Activated T-helper 2 cell treated with anti-CD3 and anti-CD28 coated beads, Interferon-gamma antibody, Interleukin-2, Interleukin-4, amounts not matched to agents 10 μg/mL and 5 μg/mL and 100 μg/mL, durations not matched to agents 14 hours and 24 hours and 36 hours (primary cell): ENCODE results near the gene HAPLN1. TPM values are rescaled to one million over a fixed set of nuclear protein-coding genes. Genes with fewer than 3 reads are reported as not detected.

Experiments
- DNase-seq: peaks from one replicate; pipeline ENCODE4 v3.0.0; 2021; ENCODE audit warnings: low spot score
- H3K27ac Mint-ChIP-seq: one replicate; pipeline ENCODE4 v1.8.0; 2021; ENCODE audit warnings: mixed read lengths
- H3K27me3 Mint-ChIP-seq: one replicate; pipeline ENCODE4 v1.8.0; 2021; ENCODE audit warnings: low read depth, mixed read lengths
- H3K36me3 Mint-ChIP-seq: one replicate; pipeline ENCODE4 v1.8.0; 2021; ENCODE audit warnings: low read depth, mixed read lengths
- H3K4me1 Mint-ChIP-seq: one replicate; pipeline ENCODE4 v1.8.0; 2021; ENCODE audit warnings: low read depth, mixed read lengths
- H3K4me3 Mint-ChIP-seq: one replicate; pipeline ENCODE4 v1.8.0; 2021; ENCODE audit warnings: low read depth, mild to moderate bottlenecking, moderate library complexity, mixed read lengths
- H3K9me3 Mint-ChIP-seq: one replicate; pipeline ENCODE4 v1.8.0; 2021; ENCODE audit warnings: mixed read lengths
- intact Hi-C: fragments of 100-400 bp; cut with micrococcal nuclease; formaldehyde crosslinking; loops from one replicate; pipeline ENCODE4 v1.15.1; 2023
- total RNA-seq: library from RNA; stranded (reverse); gene quantifications from 2 replicates; pipeline ENCODE4 v1.2.3, GENCODE V29; 2022

The HAPLN1 gene
- total RNA-seq, 1 donor from 2014 or later: not detected

DNA sequence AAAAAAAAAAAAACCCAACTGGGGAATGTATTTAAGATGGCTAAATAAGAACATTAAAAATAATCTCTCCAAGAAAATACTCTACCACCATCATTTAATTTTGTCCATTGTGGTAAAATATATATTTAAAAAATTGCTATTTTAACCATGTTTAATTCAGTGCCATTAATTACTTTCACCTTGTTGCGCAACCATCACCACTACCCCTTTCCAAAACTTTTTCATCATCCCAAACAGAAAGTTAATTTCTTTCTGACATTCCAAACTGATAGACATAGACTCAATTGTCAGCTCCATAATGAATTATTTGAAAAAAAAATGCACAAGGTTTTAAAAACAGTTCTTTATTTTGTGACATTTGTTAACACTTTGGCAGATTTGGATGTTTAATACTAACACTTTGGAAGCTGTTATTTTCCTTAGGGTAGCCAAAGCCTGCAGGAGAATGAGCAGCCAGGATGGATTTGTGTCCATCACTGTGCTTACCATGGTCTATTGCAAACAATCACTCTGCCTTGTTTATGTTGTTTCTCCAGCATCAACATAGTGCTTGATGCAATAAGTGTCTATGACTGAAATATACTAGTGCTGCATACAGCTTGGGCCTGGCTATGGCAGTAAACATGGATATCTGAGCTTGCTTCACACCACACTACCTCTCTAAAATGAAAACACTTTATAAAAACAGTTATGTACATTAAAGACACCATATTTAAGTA, 62.7 kb downstream of the HAPLN1 start:
- H3K4me3 Mint-ChIP-seq: no peak overlapping the region
- H3K4me1 Mint-ChIP-seq: no peaks in the 10 kb centered on the region
- H3K27ac Mint-ChIP-seq: no peak overlapping the region
- intact Hi-C loops: no loop called here
- H3K27me3 Mint-ChIP-seq: no peaks in the 10 kb centered on the region
- DNase-seq: no peak
- no peaks in the 10 kb centered on the region for H3K9me3 Mint-ChIP-seq
- H3K36me3 Mint-ChIP-seq: no peaks in the 10 kb centered on the region

DNA sequence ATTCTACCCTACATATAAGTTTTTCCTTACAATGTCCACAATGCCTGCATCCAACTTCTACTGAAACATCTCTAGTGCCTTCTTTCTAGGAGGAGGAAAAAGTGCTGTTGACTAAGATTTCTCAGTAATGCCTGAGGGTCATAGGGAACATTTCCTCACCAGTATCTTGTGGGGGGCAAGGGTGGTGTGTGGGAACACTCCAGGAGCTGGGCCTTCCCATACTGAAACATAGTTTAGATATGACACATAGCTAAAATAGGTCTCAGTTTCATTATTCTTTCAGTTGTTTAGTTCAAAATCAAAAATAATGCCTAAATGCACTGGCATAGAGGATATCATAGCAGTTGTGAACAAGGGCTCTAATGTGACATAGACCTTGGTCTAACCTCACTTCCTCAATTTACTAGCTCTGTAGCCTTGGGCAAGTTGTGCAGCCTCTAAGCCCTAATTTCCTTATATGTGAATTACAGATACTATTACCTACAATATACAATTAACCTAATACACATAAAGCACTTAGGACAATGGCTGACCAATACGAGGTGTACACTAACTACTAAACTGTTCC, 66.1 kb downstream of the HAPLN1 start:
- Mint-ChIP-seq H3K4me3 (no peak overlapping the region), H3K27me3 (no peaks in the 10 kb centered on the region), H3K4me1 (no peaks in the 10 kb centered on the region), H3K9me3 (no peaks in the 10 kb centered on the region), H3K27ac (no peak overlapping the region), H3K36me3 (no peaks in the 10 kb centered on the region)
- no peak for DNase-seq
- intact Hi-C loops: no loop called here

DNA sequence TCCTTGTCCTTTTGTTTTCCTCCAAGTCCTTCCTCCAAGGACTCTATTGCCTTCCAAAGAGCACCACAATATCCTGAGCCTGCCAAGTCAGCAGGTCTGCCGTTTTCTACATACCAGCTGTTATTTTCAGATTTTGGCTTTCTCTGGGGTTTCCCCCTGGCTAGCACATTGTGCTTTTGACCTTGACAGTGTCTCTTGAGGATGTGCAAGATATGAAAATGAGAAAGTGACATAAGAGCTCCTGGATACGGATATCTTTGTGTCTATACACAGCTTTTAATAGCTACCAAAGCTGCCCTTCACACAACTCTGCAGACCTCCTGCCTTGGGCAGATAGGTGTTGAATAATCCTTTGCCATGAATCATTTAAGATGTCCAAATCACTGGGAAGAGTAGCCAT, 67.0 kb downstream of the HAPLN1 start:
- Mint-ChIP-seq H3K4me1 (no peaks in the 10 kb centered on the region), H3K27me3 (no peaks in the 10 kb centered on the region), H3K4me3 (no peak overlapping the region), H3K36me3 (no peaks in the 10 kb centered on the region), H3K27ac (no peak overlapping the region), H3K9me3 (no peaks in the 10 kb centered on the region)
- intact Hi-C loops: no loop called here
- no peak for DNase-seq

DNA sequence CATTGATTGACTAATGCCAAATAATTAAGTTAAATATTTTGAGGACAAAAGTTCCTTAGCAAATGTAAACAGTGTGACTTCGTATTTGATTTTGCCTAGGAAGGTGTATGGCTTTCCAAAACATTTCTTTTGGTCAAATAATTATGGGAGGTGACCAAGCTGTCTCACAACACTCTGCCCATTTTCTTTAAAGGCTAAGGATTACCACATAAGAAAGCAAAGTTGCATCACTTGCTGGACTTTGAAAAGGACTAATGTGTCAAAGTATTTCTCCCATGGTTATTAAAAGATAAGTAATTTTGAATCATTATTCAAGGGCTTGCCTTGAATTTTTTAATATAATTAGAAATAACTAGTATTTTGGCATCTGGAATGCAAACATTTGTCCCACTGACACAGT, 74.7 kb downstream of the HAPLN1 start:
- H3K9me3 Mint-ChIP-seq: no peaks in the 10 kb centered on the region
- H3K4me1 Mint-ChIP-seq: no peaks in the 10 kb centered on the region
- no peaks in the 10 kb centered on the region for H3K27me3 Mint-ChIP-seq
- H3K27ac Mint-ChIP-seq: no peak overlapping the region
- intact Hi-C loops: no loop called here
- DNase-seq: no peak
- H3K36me3 Mint-ChIP-seq: no peaks in the 10 kb centered on the region
- H3K4me3 Mint-ChIP-seq: no peak overlapping the region

DNA sequence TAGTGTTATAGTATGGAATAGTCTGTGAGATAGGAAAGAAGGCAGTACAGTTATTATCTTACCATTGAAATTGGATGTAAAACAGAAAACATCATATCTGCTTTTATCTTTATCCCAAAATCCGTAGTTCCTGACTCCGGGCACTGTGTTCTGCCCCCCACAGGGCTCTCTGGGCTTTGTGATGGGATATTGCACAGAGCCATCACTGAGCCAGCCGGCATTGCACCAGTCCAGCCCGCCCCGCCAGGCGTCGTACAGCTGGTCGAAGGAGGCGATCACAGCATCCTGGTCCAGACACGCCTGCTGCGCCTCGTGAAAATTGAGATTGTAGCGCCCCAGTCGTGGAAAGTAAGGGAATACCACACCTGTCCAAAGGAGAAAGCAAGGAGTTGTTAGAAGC, 76.4 kb downstream of the HAPLN1 start:
- Mint-ChIP-seq H3K27me3 (no peaks in the 10 kb centered on the region), H3K4me1 (no peaks in the 10 kb centered on the region), H3K27ac (no peak overlapping the region), H3K36me3 (no peaks in the 10 kb centered on the region), H3K9me3 (no peaks in the 10 kb centered on the region), H3K4me3 (no peak overlapping the region)
- DNase-seq: no peak
- intact Hi-C loops: no loop called here

DNA sequence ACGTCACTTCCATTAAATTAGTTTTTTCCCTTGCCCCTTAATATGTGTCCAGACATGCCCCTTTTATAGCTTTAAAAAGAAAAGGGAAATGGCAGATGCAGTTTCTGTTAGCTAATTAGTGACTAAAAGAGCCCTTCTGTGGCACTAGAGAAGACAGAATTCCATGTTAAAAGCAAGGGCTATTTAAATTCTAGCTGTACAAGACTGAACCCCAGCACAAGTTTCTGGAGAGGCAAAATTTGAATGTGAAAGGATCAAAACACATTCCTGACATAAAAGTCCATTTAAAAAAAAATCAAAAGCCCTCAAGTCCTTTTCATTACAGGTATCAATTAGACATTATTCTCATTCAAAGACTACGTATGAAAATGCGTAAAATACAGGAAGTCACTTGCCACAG, 78.7 kb downstream of the HAPLN1 start:
- H3K36me3 Mint-ChIP-seq: no peaks in the 10 kb centered on the region
- H3K27ac Mint-ChIP-seq: no peak overlapping the region
- no peaks in the 10 kb centered on the region for H3K9me3 Mint-ChIP-seq
- intact Hi-C loops: no loop called here
- no peaks in the 10 kb centered on the region for H3K27me3 Mint-ChIP-seq
- DNase-seq: no peak
- H3K4me3 Mint-ChIP-seq: no peak overlapping the region
- H3K4me1 Mint-ChIP-seq: no peaks in the 10 kb centered on the region

DNA sequence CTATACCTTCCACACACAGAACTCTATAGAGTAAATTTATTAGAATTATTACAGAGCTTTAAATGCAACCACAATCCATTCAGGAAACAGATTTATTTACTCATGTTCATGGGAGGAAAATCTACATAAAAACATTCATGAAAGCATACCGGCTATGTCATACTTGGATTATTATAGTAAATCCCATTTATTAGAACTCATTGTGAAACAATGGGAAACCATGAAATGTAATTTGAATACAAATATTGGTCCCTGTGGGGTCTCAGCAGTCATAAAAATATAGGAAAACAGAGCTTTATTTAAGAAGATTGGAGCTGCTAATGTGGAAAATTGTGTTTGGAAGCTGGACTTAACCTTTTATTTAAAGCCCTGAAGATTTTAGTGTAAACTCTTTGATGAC, 80.7 kb downstream of the HAPLN1 start:
- DNase-seq: no peak
- intact Hi-C loops: no loop called here
- no peaks in the 10 kb centered on the region for H3K27me3 Mint-ChIP-seq
- H3K36me3 Mint-ChIP-seq: no peaks in the 10 kb centered on the region
- no peak overlapping the region for H3K4me3 Mint-ChIP-seq
- no peaks in the 10 kb centered on the region for H3K9me3 Mint-ChIP-seq
- H3K4me1 Mint-ChIP-seq: no peaks in the 10 kb centered on the region
- H3K27ac Mint-ChIP-seq: no peak overlapping the region

DNA sequence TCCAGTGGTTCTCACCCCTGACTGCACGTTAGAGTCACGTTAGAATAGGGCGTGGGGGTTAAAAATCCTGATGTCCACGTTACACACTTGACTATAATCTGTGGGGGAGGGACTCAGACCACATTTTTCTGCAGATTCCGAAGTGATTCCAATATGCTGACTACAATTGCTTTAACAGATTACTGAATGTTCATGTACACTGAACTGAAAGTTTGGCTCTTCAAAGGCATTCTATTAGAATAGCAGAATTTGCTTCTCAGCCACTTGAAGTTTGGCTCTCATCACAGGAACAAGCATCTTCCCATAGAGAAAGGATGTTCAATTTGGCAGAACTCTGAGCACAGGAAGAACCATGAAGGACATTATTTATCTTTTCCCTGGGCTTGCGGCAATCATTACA, 84.5 kb downstream of the HAPLN1 start:
- no peaks in the 10 kb centered on the region for H3K9me3 Mint-ChIP-seq

DNA sequence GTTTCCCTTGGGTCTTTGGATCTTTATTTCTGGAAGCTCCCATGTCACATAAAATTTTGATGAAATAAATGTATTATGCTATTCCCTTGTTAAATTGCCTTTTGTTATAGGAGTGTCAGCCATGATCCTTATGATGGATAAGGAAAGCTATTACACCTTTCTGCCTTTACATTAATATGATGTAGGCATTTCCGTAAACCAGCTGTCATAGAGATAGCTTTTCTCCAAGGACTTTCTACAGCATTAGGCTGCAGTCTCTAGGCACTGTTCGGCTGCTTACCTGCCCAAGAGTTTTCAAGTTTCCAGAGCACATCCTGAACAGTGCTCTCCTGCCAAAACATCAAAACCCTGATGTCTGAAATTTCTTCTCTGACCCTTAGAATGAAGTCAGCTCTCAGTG, 87.4 kb downstream of the HAPLN1 start:
- no peak for DNase-seq
- Mint-ChIP-seq H3K27ac (no peak overlapping the region), H3K36me3 (no peaks in the 10 kb centered on the region), H3K27me3 (no peaks in the 10 kb centered on the region), H3K4me1 (no peaks in the 10 kb centered on the region), H3K9me3 (no peaks in the 10 kb centered on the region), H3K4me3 (no peak overlapping the region)
- intact Hi-C loops: no loop called here

More for the DNA sequence above, 84.5 kb downstream of the HAPLN1 start:
- no peak overlapping the region for H3K4me3 Mint-ChIP-seq
- no peaks in the 10 kb centered on the region for H3K27me3 Mint-ChIP-seq
- no peaks in the 10 kb centered on the region for H3K4me1 Mint-ChIP-seq
- intact Hi-C loops: no loop called here
- H3K27ac Mint-ChIP-seq: no peak overlapping the region
- DNase-seq: no peak
- H3K36me3 Mint-ChIP-seq: no peaks in the 10 kb centered on the region

DNA sequence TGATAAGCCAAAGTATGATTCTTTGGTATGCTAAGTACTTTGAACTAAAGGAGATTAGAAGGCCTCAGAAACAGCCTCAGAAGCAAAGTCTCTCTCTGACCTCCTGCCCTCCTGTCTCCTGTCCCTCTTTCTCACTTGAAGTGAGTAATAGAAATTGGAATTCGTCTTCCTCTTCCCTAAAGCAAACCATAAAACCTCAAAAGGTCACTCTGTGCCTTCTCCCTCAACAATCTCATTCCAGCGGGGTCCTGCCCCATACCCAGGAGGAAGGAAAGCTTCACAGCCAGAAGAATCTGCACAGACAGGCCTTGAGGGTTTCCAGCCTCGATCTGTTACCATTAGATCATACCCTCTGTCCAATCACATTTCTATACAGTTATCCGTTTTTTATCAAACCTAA, 87.8 kb downstream of the HAPLN1 start:
- Mint-ChIP-seq H3K36me3 (no peaks in the 10 kb centered on the region), H3K4me1 (no peaks in the 10 kb centered on the region), H3K27me3 (no peaks in the 10 kb centered on the region), H3K9me3 (no peaks in the 10 kb centered on the region), H3K27ac (no peak overlapping the region), H3K4me3 (no peak overlapping the region)
- DNase-seq: no peak
- intact Hi-C loops: no loop called here

DNA sequence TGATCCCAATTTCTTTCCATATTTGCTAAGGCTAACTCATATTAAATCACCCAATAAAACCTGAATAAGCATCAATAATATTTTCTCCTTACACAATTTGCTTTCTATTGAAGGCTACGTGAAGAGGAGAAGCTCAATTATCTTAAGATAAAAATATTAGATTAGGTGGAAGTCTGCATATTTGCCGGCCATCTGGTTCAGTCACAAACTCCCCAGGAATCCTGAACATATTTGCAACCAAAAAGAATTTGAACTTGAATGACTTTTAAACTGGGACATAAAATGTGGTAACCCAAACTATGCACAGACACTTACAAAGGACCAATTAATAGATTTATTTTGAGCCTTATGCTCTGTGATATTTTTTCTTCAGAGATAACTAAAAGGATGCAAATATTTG, 92.3 kb downstream of the HAPLN1 start:
- no peaks in the 10 kb centered on the region for H3K27me3 Mint-ChIP-seq
- H3K4me3 Mint-ChIP-seq: no peak overlapping the region
- DNase-seq: no peak
- no peaks in the 10 kb centered on the region for H3K4me1 Mint-ChIP-seq
- no peak overlapping the region for H3K27ac Mint-ChIP-seq
- H3K9me3 Mint-ChIP-seq: no peaks in the 10 kb centered on the region
- H3K36me3 Mint-ChIP-seq: no peaks in the 10 kb centered on the region
- intact Hi-C loops: no loop called here

DNA sequence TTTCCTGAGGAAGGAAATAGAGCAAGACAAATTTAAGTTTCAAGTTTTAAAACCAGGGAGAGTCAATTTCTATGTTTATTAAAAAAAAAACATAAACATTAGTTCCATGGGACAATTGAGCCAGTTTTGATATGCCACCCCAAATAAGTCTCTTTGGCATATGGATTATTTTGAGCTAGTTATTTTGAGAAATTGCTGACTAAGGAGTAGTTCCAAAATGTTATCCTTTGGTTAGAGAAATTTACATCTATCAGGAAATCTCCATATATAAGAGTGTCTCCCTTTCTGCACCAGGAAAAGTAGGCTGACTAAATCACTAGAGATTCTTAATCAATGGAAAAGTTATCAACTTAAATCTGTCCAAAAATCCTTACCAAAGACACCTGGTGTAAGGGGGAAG, 105.8 kb downstream of the HAPLN1 start:
- peaks cover 1% of the 10 kb centered on the region for H3K27me3 Mint-ChIP-seq
- no peak overlapping the region for H3K4me3 Mint-ChIP-seq
- intact Hi-C loops: no loop called here
- no peak overlapping the region for H3K27ac Mint-ChIP-seq
- H3K9me3 Mint-ChIP-seq: peaks cover 6% of the 10 kb centered on the region
- no peaks in the 10 kb centered on the region for H3K36me3 Mint-ChIP-seq
- no peaks in the 10 kb centered on the region for H3K4me1 Mint-ChIP-seq
- no peak for DNase-seq

DNA sequence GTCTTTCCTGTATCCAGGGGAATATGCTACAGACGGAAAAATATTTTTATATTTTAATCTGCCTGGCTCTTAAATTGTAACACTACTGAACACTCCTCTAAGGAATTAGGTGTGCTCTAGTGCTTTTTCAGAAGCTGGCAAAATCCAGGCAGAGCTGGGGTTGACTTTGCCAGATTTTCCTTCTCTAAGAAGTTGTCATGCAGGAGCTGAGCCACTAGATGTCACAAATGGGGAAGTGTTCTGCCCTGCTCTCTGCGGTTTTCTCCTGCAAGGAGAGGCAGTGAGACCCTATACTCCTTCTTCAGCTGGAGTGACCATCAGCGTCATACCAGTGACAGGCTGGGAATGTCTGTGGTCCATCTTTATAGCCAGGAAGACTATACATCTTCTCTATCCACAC, 112.5 kb downstream of the HAPLN1 start:
- H3K9me3 Mint-ChIP-seq: no peaks in the 10 kb centered on the region
- H3K27me3 Mint-ChIP-seq: no peaks in the 10 kb centered on the region
- intact Hi-C loops: no loop called here
- DNase-seq: no peak
- no peaks in the 10 kb centered on the region for H3K4me1 Mint-ChIP-seq
- no peak overlapping the region for H3K27ac Mint-ChIP-seq
- no peaks in the 10 kb centered on the region for H3K36me3 Mint-ChIP-seq
- no peak overlapping the region for H3K4me3 Mint-ChIP-seq

DNA sequence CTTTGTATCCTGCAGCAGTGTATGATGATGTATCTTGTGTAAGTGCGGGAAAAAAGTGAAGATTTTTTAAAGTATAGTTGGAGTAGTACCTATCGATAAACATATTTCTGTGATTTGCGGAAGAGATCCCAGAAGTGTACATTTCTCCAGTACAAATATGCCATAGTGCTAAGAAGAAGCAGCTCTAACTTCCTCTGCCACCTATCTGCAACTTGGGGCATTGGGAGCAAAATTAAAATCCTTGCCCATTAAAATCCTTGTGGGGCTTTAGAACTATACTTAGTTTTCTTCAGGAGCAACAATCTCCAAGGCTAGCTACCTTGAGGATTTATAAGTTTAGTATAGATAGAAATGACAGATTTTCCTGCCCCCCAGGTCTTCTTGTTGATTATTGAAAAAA, 125.4 kb downstream of the HAPLN1 start:
- DNase-seq: no peak
- Mint-ChIP-seq H3K4me1 (no peaks in the 10 kb centered on the region), H3K27ac (no peak overlapping the region), H3K27me3 (no peaks in the 10 kb centered on the region), H3K36me3 (no peaks in the 10 kb centered on the region), H3K9me3 (no peaks in the 10 kb centered on the region), H3K4me3 (no peak overlapping the region)
- intact Hi-C loops: no loop called here
